ENCODE data around the gene F13B.
"Not testable (repeated sequence)": the region's sequence is repeated elsewhere in the genome, so short reads cannot be mapped to it uniquely, and the experiment has no call there.

F13B gene, protein sequence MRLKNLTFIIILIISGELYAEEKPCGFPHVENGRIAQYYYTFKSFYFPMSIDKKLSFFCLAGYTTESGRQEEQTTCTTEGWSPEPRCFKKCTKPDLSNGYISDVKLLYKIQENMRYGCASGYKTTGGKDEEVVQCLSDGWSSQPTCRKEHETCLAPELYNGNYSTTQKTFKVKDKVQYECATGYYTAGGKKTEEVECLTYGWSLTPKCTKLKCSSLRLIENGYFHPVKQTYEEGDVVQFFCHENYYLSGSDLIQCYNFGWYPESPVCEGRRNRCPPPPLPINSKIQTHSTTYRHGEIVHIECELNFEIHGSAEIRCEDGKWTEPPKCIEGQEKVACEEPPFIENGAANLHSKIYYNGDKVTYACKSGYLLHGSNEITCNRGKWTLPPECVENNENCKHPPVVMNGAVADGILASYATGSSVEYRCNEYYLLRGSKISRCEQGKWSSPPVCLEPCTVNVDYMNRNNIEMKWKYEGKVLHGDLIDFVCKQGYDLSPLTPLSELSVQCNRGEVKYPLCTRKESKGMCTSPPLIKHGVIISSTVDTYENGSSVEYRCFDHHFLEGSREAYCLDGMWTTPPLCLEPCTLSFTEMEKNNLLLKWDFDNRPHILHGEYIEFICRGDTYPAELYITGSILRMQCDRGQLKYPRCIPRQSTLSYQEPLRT

DNA sequence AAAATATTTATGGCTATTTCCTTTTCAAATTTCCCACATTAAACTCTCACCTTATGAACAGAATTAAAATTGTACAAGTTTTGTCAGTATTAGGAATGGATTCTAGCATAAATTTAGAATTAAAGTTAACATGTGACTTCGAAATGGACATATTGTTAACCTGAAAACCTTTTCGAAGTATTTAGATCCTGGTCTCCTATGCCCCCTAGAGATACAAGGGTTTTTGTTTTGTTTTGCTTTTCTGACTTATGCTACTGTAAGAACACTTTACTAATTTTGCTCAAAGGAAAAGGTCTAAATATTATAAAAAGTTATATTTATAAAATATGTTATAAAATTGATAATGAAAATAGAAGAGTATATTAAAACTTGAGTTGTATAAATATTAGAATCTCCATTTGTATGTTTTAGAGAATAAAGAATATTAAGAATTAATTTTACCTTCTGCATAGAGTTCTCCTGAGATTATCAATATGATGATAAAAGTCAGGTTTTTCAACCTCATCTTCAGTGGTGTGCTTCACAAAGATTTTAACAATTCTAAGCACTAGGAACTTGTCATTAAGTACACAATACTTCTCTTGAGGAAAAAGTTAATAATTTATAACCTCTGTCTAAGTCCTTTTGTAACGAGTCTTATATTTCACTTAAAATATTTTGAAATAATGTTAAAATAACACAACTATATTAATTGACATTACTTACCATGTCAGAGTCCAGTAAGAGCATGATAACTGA is at the start of gene F13B:
Gene F13B, minus strand, starts transcription at position 542 of the 738 bp plus-strand sequence. Its CDS starts 37 bp downstream, at position 505.
- DNase-seq = no peak

DNA sequence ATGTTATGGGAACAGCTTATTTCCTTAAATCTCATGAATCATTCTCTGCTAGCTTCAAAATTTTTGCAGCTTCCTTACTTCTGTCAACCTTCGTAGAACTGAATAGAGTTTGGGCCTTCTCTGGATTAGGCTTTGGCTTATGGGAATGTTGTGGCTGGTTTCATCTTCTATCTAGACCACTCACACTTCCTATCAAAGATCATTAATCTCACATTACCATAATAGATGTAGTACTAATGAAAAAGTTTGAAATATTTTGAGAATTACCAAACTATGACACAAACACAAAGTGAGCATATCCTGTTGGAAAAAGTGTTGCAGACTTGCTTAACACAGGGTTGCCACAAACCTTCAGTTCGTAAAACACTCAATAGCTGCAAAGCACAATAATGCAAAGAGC is 49.1 kb upstream of the F13B start:
- no peak for DNase-seq

DNA sequence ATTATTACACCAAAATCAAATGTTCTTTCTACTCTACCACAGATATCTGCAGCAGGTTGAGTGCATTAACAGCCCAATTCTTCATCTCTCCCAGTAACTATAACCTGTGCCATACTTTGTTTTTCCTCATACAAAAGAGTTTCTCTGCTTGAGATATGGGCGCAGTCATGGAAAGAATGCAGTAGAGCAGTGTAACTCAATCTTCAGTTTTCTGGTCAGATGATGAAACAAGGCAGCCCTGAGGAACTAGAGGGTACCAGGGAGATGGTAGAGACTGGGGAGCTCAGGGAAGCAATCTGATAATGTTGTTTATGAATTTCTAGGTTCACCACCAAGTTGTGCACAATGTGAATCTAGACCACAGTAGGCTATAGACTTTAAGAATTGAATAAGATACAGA is 39.8 kb upstream of the F13B start:
- DNase-seq = no peak

DNA sequence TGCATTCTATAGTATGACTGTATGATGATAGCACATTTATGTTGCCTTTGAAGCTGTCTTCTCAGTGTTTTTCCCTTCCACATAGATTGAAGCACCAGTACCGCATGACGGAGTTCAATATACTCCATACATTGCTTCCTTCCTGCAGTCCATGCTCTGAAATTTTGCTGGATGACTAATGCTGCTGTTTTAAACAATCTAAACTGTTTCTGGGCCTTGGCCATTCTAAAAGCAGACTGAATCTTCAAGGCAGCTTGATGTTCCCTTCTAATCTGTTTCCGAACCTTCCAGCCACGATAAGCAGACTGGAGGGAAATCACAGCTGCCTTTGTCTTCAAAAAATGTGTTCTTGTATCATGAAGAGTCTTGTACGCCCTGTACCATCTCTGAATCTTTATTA is 36.2 kb upstream of the F13B start:
- no peak for DNase-seq

DNA sequence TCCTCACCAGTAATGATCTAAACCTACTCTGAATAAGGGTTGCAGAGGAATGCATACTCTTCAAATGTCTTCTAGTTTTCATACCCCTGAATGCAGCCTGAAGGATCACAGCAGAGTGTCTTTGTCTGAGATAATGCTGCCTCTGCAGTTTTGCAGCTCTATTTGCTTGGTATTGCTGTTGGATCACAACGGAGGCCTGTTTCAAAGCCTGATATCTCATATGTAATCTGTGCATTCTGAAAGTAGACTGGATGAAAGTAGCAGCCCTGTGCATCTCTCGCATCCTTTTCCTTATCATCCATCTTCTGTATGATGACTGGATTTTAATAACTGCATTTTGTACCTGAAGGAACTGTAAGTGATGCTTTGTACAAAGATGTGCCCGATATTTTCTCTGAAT is 34.9 kb upstream of the F13B start:
- no peak for DNase-seq

DNA sequence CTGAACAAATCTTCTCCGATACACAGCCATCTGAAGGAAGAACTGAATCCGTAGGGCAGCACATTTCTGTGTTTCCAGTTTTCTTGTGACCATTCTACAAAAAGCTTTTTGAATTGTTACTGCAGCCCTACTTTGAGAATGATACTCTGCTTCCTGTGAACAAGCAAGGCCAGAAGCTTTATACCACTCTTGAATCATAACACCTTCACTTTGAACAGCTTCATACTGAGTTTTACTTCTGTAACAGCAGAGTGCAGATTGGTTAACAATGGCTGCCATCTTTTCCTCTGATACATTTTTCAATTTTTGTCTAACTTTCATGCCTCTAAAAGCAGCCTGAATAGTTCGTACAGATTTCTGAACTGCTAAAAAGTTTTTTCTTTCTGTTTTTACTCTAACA is 33.6 kb upstream of the F13B start:
- DNase-seq = no peak

DNA sequence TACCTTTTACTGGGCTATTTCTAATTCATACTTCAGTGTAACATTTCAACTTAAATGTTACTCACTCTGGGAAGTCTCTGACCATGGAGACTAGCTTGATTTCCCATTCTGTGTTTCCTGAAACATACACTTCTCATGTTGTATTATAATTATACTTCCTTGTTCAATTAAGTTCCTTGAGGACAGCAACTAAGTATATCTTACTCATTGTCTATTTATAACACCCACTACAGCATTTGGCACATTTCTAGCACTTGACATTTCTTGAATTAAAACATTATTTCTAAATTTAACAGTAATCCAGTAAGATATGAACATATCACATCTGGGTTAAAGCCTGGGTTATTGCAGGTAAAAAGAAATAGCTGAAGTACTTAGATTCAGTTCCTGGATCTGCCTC is 32.4 kb upstream of the F13B start:
- peak in 1 of 3 donors; percentile 7 for DNase-seq

DNA sequence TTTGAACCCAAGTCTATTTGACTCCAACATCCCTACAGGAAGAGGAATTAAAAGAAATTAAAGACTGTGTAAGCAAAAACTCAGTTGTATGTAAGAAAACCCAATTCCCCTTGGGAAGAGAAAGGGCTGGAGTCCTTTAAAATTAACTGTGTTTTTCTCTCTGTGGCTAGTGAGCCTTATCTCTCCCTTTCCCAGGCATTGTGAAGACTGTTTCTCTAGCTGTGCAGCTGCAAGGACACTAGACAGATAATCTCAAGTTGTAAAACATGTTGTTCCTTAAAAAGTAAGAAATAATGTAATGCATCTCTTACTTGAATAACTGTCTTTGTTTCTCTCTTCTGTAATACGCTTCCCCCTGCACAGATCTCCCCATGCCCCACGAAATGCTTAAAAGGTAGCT is 29.9 kb upstream of the F13B start:
- not testable (repeated sequence) for DNase-seq

DNA sequence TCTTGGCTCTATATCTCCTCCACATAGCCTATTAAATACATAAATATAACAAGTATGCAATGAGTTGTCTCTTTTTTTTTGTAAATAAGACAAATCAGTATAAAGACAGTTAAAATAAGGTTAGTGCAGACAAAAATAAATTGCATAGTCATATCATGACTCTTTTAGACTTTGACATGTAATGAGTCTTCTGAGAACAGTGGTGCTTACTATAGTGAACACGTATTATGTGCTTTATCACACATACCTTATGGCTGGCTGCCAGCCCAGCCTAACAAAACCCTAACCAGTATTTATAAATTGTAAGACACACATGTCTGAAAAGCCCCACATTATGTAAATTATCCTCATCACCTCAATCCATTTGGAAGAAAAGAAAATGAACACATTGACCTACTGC is 29.1 kb upstream of the F13B start:
- DNase-seq = no peak

DNA sequence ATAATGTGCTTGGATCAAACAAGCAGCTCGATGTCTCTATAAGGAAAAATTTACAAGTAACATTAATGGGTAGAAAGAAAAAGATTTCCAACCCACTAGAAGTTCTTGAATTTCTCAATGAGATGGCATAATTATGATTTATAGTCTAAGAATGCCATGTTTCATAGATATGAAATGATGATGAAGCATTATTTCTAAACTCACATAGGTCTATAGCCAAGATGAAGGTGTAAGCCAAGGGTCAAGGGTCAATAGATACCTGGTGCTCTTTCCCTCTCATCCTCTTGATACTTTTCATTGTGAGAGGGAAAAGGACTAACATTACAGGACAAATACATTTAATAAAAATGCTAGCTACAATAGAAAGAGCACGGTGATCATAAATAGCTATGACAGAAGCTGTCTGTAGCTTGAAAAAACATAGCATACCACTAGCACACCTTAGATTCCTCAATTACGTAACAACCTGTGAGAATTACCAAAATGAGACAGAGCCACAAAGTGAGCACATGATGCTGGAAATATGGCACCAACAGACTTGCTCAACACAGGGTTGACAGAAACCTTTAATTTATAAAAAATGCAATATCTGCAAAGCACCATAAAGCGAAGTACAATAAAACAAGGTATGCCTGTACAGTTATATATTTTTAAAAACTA is 26.3 kb upstream of the F13B start:
- no peak for DNase-seq

DNA sequence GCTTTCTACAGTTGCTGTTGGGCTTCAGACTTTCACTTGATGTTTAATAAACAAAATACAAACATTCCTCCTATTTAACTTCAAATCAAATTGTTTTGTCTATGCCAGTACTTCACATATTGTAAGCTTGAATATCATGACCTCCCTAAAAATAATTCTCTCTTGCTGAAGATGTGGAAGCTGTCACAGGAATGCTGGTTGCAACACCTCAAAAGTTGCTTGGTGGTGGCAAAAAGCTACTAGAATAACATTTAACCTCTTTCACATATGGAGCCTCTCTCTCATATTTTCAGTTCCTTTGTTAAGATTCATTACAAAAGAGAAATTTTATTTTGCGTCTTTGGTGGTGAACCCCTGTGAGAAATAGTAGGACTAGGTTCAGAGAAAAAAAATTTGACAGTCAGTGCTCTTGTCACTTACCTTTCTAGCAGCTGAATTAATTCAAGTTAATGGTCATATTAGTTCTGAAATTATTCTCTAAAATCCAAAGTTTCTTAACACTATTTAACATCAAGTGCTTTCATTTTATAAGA is 25.5 kb upstream of the F13B start:
- no peak for DNase-seq

DNA sequence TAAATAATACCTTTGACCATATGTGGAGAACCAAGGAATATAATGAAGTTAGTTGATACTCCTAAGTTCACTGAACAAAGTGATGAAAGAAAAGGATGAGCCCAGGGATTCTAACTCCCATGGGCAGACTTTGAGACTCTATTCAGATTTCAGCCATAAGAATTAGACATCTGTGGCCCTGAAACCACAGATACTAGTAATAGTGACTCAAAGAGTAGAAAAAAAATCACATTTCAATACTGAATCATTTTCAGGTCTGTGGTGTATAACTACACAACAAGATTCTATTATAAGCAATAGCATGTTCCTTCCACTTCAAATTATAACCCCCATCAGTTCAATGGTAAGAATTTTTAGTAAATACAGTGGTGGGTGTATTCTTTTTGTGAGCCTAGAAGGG is 16.4 kb upstream of the F13B start:
- no peak for DNase-seq

DNA sequence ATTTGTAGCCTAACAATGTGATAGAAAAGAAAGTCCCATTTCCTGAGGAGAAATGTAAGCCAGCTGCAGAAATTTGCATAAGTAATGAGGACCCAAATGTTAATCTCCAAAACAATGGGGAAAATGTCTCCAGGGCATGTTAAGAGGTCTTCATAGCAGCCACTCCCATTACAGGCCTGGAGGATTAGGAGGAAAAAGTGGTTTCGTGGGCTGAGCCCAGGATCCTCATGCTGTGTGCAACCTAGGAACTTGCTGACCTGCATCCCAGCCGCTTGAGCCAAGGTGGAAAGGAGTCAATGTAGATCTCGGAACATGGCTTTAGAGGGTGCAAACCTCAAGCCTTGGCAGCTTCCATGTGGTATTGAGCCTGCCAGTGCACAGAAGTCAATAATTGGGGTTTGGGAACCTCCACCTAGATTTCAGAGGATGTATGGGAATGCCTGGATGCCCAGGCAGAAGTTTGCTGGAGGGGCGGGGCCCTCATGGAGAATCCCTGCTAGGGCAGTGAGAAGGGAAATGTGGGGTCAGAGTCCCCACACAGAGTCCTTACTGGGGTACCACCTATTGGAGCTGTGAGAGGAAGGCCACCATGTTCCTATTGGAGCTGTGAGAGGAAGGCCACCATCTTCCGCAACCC is 14.2 kb upstream of the F13B start:
- DNase-seq = no peak

DNA sequence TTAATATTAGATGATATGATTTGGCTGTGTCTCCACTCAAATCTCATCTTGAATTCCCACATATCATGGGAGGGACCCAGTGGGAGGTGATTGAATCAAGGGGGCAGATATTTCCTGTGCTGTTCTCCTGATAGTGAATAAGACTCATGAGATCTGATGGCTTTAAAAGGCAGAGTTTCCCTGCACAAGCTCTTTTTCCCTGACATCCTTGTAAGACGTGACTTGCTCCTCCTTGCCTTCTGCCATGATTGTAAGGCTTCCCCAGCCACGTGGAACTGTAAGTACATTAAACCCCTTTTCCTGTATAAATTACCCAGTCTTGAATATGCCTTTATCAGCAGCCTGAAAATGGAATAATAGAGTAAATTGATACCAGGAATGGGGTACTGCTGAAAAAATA is 13.3 kb upstream of the F13B start:
- no peak for DNase-seq

DNA sequence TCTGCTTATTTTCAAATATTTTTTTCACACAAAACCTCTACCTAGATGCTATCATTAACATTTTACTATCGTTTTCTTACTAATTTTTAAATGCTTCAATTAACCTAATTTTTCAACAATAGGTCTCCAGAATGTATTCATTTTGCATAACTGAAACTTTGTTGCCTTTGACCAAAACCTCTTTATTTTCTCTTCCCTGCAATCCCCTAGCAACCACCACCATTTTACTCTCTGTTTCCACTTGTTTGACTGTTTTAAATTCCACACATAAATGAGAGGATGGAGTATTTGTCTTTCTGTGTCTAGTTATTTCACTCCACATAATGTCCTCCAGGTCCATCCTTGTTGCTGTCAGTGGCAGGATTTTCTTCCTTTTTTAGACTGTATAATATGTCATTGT is 9.5 kb upstream of the F13B start:
- no peak for DNase-seq

DNA sequence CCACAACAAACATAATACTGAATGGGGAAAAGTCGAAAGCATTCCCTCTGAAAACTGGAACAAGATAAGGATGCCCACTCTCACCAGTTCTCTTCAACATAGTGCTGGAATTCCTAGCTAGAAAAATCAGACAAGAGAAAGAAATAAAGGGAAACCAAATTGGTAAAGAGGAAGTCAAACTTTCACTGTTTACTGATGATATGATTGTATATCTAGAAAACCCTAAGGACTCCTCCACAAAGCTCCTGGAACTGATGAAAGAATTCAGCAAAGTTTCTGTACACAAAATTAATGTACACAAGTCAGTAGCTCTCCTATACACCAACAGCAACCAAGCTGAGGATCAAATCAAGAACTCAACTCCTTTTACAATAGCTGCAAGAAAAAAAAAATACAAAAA is 6.9 kb upstream of the F13B start:
- no peak for DNase-seq

DNA sequence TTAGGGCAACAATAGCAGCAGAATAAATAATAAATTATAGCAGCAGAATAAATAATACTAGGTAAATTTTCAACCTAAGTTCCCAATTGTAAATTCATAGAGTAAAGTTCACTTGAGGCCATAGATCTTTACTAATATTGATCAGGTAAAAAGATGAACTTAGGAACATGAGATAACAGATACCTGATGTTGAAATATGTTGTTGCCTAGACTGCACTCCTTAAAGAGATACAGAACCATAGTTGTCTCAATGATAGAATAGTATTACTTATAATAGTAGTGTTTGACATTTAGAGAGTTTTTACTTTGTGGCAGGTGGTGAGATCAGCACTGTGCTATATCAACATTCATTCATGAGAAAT is 378 bp upstream of the F13B start:
- DNase-seq = no peak

DNA sequence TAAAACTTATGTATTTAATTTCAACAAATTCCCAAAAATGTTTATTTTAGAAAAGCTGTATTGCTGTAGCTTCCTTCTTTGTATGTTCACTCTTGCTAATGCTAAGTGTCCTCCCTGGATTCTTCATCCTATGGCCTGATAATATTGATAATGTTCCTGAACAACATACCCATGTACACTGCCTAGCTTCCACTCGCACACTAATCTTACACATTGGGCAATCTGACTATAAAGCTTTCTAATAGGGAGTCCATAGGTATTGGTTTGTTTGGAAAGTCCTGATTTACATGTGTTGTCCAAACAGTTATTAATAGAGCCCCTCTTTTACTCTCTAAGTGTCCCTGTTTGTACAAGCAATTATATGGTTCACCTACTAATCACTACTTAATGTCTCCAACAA is 783 bp downstream of the F13B start:
- no peak for DNase-seq

DNA sequence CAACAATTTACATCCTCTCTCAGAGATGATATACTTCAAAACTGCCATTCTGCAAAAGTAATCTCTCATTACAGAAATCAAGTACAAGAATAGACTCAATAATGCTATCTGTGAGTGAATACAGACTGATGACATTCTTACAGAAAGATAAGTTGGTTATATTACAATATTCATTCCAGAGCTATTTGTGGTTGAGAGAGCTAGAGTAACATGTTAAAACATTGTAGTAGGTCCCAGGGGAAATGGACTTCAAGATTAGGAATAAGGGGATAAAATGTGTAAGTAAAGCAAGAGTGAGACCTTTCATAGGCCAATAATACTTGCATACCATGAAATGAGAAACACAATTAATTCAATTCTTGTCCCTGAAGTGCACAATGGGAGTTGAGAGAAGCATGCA is 1.5 kb downstream of the F13B start:
- no peak for DNase-seq

DNA sequence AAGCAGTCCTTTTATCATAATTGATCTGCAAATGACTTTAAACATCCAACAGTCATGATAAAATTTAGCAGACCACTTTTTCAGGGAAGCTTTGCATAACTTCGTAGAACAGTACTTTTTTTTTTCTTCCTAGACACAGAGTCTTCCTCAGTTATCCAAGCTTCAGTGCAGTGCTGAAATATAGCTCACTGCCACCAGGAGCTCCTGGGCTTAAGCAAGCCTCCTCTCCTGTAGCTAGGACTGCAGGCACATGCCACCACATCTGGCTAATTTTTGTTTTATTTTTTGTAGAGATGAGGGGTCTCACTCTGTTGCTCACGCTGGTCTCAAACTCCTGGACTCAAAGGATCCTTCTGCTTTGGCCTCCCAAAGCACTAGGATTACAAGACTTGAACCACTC is 3.8 kb downstream of the F13B start:
- DNase-seq = no peak

DNA sequence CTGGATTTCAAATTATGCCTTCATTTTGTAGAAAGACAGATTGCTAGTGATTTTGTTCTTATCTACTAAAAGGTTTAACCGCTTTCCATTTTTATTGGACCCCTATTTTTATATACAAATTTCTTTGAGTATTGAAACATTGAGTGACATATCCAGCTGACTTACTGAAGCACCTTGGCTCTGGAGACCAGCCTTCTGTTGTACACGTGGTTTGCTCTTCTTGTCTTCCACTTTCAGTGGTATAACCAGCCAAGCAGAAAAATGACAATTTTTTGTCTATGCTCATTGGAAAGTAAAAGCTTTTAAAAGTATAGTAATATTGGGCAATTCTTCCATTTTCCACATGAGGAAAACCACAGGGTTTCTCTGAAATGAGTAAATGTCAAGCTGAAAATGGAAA is 4.4 kb downstream of the F13B start:
- DNase-seq = no peak

DNA sequence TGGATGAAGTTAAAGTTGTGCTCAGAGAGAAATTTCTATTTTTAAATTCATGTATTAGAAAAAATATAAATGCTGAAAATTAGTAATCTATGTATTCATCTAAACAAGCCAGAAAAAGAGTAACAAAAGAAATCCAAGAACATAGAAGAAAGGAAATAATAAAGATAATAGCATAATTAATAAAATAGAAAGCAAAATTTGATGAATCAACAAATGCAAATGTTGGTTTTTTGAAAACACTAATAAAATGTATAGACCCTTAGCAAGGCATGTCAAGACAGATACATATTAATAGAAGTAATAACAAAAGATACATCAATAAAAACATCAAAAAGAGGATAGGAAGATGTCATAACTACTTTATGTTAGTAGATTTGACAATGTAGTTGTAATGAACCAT is 18.0 kb downstream of the F13B start:
- DNase-seq = no peak
